Measurements from ENCODE around the gene ARHGEF4. TPM values are rescaled to one million over a fixed set of nuclear protein-coding genes. Genes with fewer than 3 reads are reported as not detected.

The ARHGEF4 gene
- total RNA-seq, 1 experiment from 2014 or later, result 26.6 TPM

GRCh38 chr2:130787841-130788240 lies 48.9 kb upstream of the ARHGEF4 start:
- DNase-seq (ENCODE audit: low read depth, low spot score) (no peak), ATAC-seq (no peak)
- no peak overlapping the region for H3K4me2 ChIP-seq (ENCODE audit: low read length)
- no peak overlapping the region for H2AFZ ChIP-seq (ENCODE audit: low read depth, low read length, poor library complexity, severe bottlenecking)
- ChIA-PET RAD21 (ENCODE audit: low non-redundant PET in 1 of 2, low total read pairs in 2 of 2, uncharacterized antibody in 2 of 2, unreplicated experiment in 2 of 2) (no interaction called here), CTCF (no interaction called here), POLR2A (no interaction called here)
- H3K79me2 ChIP-seq (ENCODE audit: insufficient read depth, low read length), result no peaks in the 10 kb centered on the region
- no peak overlapping the region for H3K4me3 ChIP-seq (replicated peaks in 1 of 2; ENCODE audit: low read depth in 1 of 2, low read length in 2 of 2)
- H3K9me3 ChIP-seq (ENCODE audit: control insufficient read depth in 1 of 2, insufficient read depth in 1 of 2, low read depth in 1 of 2, low read length in 2 of 2), result no peaks in the 10 kb centered on the region
- no peaks in the 10 kb centered on the region for H3K4me1 ChIP-seq (ENCODE audit: control insufficient read depth in 1 of 2, insufficient read depth in 2 of 2, low read length in 2 of 2)
- TF ChIP-seq SRF (IDR thresholded peaks at IDR 0.05; ENCODE audit: low read depth), result no peak
- no peak for TF ChIP-seq SP1 (IDR thresholded peaks at IDR 0.05; ENCODE audit: low read depth)
- no peak for TF ChIP-seq CBX3 (IDR thresholded peaks at IDR 0.05; ENCODE audit: low read depth)
- TF ChIP-seq CTCF (IDR thresholded peaks at IDR 0.05 in 2 of 3, conservative IDR thresholded peaks at IDR 0.05 in 1 of 3; ENCODE audit: borderline replicate concordance in 1 of 3, insufficient read depth in 1 of 3, low read depth in 2 of 3, low read length in 2 of 3), result no peak
- TF ChIP-seq ZFX (IDR thresholded peaks at IDR 0.05), result no peak
- no peak for TF ChIP-seq EZH2phosphoT487 (IDR thresholded peaks at IDR 0.05; ENCODE audit: borderline replicate concordance)
- TF ChIP-seq, protein P1, sequence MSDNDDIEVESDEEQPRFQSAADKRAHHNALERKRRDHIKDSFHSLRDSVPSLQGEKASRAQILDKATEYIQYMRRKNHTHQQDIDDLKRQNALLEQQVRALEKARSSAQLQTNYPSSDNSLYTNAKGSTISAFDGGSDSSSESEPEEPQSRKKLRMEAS (IDR thresholded peaks at IDR 0.05), result no peak
- no peak for TF ChIP-seq ZBTB33 (IDR thresholded peaks at IDR 0.05; ENCODE audit: extremely low read depth, insufficient replicate concordance, low read length)
- TF ChIP-seq TCF7L2 (IDR thresholded peaks at IDR 0.05; ENCODE audit: borderline replicate concordance, extremely low read depth, insufficient read depth, insufficient read length), result no peak
- TF ChIP-seq ELF1 (IDR thresholded peaks at IDR 0.05; ENCODE audit: borderline replicate concordance, low read depth), result no peak
- TF ChIP-seq POLR2A (IDR thresholded peaks at IDR 0.05; ENCODE audit: borderline replicate concordance, extremely low read depth, insufficient read depth, insufficient read length), result no peak
- TF ChIP-seq EGR1 (IDR thresholded peaks at IDR 0.05; ENCODE audit: low read depth), result no peak
- TF ChIP-seq ZNF274 (IDR thresholded peaks at IDR 0.05; ENCODE audit: low read depth, low read length), result no peak
- no peak for TF ChIP-seq SIN3A (IDR thresholded peaks at IDR 0.05; ENCODE audit: low read depth)
- TF ChIP-seq REST (IDR thresholded peaks at IDR 0.05; ENCODE audit: low read depth), result no peak
- no peaks in the 10 kb centered on the region for H3K36me3 ChIP-seq (ENCODE audit: control insufficient read depth in 1 of 2, insufficient read depth in 2 of 2, low read length in 2 of 2)
- H3K27ac ChIP-seq (ENCODE audit: low read depth, low read length), result no peak overlapping the region
- intact Hi-C loops (cut with micrococcal nuclease), result no loop called here
- no peaks in the 10 kb centered on the region for H4K20me1 ChIP-seq (ENCODE audit: insufficient read depth)
- no TSS peak for BruUV-seq (replicated peaks)
- H3K9me2 ChIP-seq (ENCODE audit: insufficient read depth), result no peaks in the 10 kb centered on the region
- no peak overlapping the region for H3K9ac ChIP-seq (ENCODE audit: low read length)
- no peaks in the 10 kb centered on the region for H3K27me3 ChIP-seq (ENCODE audit: insufficient read depth, low read length)

Measured in HCT116 (cell line).